GM19193 (cell line): ENCODE data around the gene SLC8A1.

ENCODE experiments used
- POLR2A ChIP-seq: IDR thresholded peaks from 4 replicates; pipeline ENCODE4 v1.6.1; 2011; ENCODE audit not compliant: insufficient read depth, insufficient read length; ENCODE audit errors: extremely low read depth

SLC8A1 gene

GRCh38 chr2:40105593-40105992, 346.3 kb downstream of the SLC8A1 start:
- TF ChIP-seq POLR2A: no peak

- no peak for TF ChIP-seq POLR2A
These were observed 348.3 kb downstream of the SLC8A1 start for GRCh38 chr2:40103590-40103989.

GRCh38 chr2:40103163-40103562, 348.7 kb downstream of the SLC8A1 start:
- no peak for TF ChIP-seq POLR2A

GRCh38 chr2:40102447-40102846, 349.4 kb downstream of the SLC8A1 start:
- TF ChIP-seq POLR2A: no peak

- no peak for TF ChIP-seq POLR2A
These were observed 350.7 kb downstream of the SLC8A1 start for GRCh38 chr2:40101131-40101575.

- TF ChIP-seq POLR2A: no peak
These were observed 351.2 kb downstream of the SLC8A1 start for GRCh38 chr2:40100676-40101075.

GRCh38 chr2:40098786-40099470, 353.0 kb downstream of the SLC8A1 start:
- no peak for TF ChIP-seq POLR2A

- TF ChIP-seq POLR2A: no peak
These were observed 354.1 kb downstream of the SLC8A1 start for GRCh38 chr2:40097691-40098385.

GRCh38 chr2:40096360-40096759, 355.5 kb downstream of the SLC8A1 start:
- no peak for TF ChIP-seq POLR2A

GRCh38 chr2:40095000-40095399, 356.9 kb downstream of the SLC8A1 start:
- no peak for TF ChIP-seq POLR2A

GRCh38 chr2:40094451-40094850, 357.4 kb downstream of the SLC8A1 start:
- no peak for TF ChIP-seq POLR2A

GRCh38 chr2:40093021-40093675, 358.7 kb downstream of the SLC8A1 start:
- TF ChIP-seq POLR2A: no peak

GRCh38 chr2:40090044-40090443, 361.8 kb downstream of the SLC8A1 start:
- TF ChIP-seq POLR2A: no peak

GRCh38 chr2:40087927-40088326, 364.0 kb downstream of the SLC8A1 start:
- no peak for TF ChIP-seq POLR2A

GRCh38 chr2:40087434-40087833, 364.5 kb downstream of the SLC8A1 start:
- TF ChIP-seq POLR2A: no peak

GRCh38 chr2:40085786-40086185, 366.1 kb downstream of the SLC8A1 start:
- TF ChIP-seq POLR2A: no peak

- no peak for TF ChIP-seq POLR2A
These were observed 379.3 kb downstream of the SLC8A1 start for GRCh38 chr2:40072442-40073232.
